Measurements from ENCODE around the gene PRKG1. TPM values are rescaled to one million over a fixed set of nuclear protein-coding genes. Genes with fewer than 3 reads are reported as not detected.
"Not testable (repeated sequence)": the region's sequence is repeated elsewhere in the genome, so short reads cannot be mapped to it uniquely, and the experiment has no call there.

The PRKG1 gene
- total and polyA plus RNA-seq, 2 donors (not counting 1 experiment from before 2014, with no cell fraction given): not detected

DNA sequence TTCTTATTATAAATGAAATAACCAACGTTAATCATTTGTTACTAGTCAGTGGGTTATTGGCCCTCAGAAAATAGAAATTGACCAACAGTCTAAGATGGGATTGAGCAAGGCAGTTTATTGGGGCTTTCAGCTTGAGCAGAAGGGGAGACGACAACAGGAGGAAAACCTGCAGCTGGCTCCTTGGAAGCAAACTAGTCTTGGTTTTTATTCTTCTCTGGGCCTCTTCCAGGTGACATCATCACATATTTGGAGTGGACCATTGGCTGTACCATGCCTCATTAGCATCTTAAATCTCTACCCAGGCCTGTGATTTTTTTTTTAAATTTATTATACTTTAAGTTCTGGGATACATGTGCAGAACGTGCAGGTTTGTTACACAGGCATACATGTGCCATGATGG lies 684.1 kb downstream of the PRKG1 start:
- no peak overlapping the region for H3K27ac ChIP-seq (ENCODE audit: low read length in 2 of 2)
- no peak overlapping the region for H2AFZ ChIP-seq (ENCODE audit: insufficient read depth, low read depth, low read length, poor library complexity, severe bottlenecking)
- Mint-ChIP-seq H3K27ac (no peak overlapping the region), H3K4me1 (no peaks in the 10 kb centered on the region), H3K27me3 (peaks cover 4% of the 10 kb centered on the region), H3K9me3 (ENCODE audit: insufficient read depth) (no peaks in the 10 kb centered on the region), H3K4me3 (no peak overlapping the region)
- no peak overlapping the region for H3K4me3 ChIP-seq (ENCODE audit: control extremely low read depth in 1 of 5, extremely low read depth in 1 of 5, insufficient read depth in 1 of 5, low read depth in 2 of 5, low read length in 4 of 5)
- no peaks in the 10 kb centered on the region for H3K27me3 ChIP-seq (replicated peaks in 1 of 4; ENCODE audit: control extremely low read depth in 1 of 4, control insufficient read depth in 3 of 4, insufficient read depth in 4 of 4, low read length in 3 of 4)
- ATAC-seq (ENCODE audit: low read depth) (no peak), DNase-seq (no peak)
- POLR2A ChIA-PET: no interaction called here
- no peaks in the 10 kb centered on the region for H3K36me3 ChIP-seq (replicated peaks in 1 of 2; ENCODE audit: control extremely low read depth in 1 of 2, control insufficient read depth in 1 of 2, extremely low read depth in 1 of 2, insufficient read depth in 2 of 2, low read length in 1 of 2)
- TF ChIP-seq, protein P1, sequence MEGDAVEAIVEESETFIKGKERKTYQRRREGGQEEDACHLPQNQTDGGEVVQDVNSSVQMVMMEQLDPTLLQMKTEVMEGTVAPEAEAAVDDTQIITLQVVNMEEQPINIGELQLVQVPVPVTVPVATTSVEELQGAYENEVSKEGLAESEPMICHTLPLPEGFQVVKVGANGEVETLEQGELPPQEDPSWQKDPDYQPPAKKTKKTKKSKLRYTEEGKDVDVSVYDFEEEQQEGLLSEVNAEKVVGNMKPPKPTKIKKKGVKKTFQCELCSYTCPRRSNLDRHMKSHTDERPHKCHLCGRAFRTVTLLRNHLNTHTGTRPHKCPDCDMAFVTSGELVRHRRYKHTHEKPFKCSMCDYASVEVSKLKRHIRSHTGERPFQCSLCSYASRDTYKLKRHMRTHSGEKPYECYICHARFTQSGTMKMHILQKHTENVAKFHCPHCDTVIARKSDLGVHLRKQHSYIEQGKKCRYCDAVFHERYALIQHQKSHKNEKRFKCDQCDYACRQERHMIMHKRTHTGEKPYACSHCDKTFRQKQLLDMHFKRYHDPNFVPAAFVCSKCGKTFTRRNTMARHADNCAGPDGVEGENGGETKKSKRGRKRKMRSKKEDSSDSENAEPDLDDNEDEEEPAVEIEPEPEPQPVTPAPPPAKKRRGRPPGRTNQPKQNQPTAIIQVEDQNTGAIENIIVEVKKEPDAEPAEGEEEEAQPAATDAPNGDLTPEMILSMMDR (IDR thresholded peaks at IDR 0.05): no peak
- no peak for TF ChIP-seq EZH2 (IDR thresholded peaks at IDR 0.05; ENCODE audit: borderline replicate concordance, insufficient read depth, low read depth, low read length, poor library complexity, severe bottlenecking)
- no peaks in the 10 kb centered on the region for H3K4me1 ChIP-seq (ENCODE audit: control insufficient read depth in 2 of 2, insufficient read depth in 2 of 2, low read length in 2 of 2)
- WGBS (ENCODE audit: insufficient coverage): 100% methylated on average over 1 of the region's 3 CpGs
- H3K79me2 ChIP-seq (ENCODE audit: control insufficient read depth, insufficient read depth, low read length): no peaks in the 10 kb centered on the region
- no peak overlapping the region for H3K4me2 ChIP-seq (replicated peaks; ENCODE audit: low read depth, low read length, poor library complexity, severe bottlenecking)
- H4K20me1 ChIP-seq (ENCODE audit: control insufficient read depth, insufficient read depth, low read length, poor library complexity, severe bottlenecking): no peaks in the 10 kb centered on the region
- intact Hi-C loops (cut with micrococcal nuclease): no loop called here
- no peak overlapping the region for H3K9ac ChIP-seq (ENCODE audit: low read length)
- peaks cover 0 to 4% (median 0%) of the 10 kb centered on the region in 3 donors for H3K9me3 ChIP-seq (ENCODE audit: control extremely low read depth in 1 of 3, control insufficient read depth in 2 of 3, insufficient read depth in 1 of 3, low read length in 2 of 3)
- CTCF ChIA-PET: no interaction called here

DNA sequence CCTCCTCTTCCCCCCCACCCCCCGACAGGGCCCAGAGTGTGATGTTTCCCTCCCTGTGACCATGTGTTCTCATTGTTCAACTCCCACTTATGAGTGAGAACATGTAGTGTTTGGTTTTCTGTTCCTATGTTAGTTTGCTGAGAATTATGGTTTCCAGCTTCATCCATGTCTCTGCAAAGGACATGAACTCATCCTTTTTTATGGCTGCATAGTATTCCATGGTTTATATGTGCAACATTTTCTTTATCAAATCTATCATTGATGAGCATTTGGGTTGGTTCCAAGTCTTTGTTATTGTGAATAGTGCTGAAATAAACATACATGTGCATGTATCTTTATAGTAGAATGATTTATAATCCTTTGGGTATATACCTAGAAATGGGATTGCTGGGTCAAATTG lies 684.6 kb downstream of the PRKG1 start:
- H3K27me3 ChIP-seq (replicated peaks in 1 of 4; ENCODE audit: control extremely low read depth in 1 of 4, control insufficient read depth in 3 of 4, insufficient read depth in 4 of 4, low read length in 3 of 4); H3K4me1 ChIP-seq (ENCODE audit: control insufficient read depth in 2 of 2, insufficient read depth in 2 of 2, low read length in 2 of 2); H3K9me3 Mint-ChIP-seq (ENCODE audit: insufficient read depth); CTCF ChIA-PET; H3K4me1 Mint-ChIP-seq; H3K27me3 Mint-ChIP-seq; H2AFZ ChIP-seq (ENCODE audit: insufficient read depth, low read depth, low read length, poor library complexity, severe bottlenecking); H3K27ac Mint-ChIP-seq; H3K79me2 ChIP-seq (ENCODE audit: control insufficient read depth, insufficient read depth, low read length); DNase-seq; ATAC-seq (ENCODE audit: low read depth); H3K9me3 ChIP-seq (ENCODE audit: control extremely low read depth in 1 of 3, control insufficient read depth in 2 of 3, insufficient read depth in 1 of 3, low read length in 2 of 3); H4K20me1 ChIP-seq (ENCODE audit: control insufficient read depth, insufficient read depth, low read length, poor library complexity, severe bottlenecking); H3K4me2 ChIP-seq (replicated peaks; ENCODE audit: low read depth, low read length, poor library complexity, severe bottlenecking); H3K4me3 ChIP-seq (ENCODE audit: control extremely low read depth in 1 of 5, extremely low read depth in 1 of 5, insufficient read depth in 1 of 5, low read depth in 2 of 5, low read length in 4 of 5); H3K27ac ChIP-seq (ENCODE audit: low read length in 2 of 2); H3K36me3 ChIP-seq (replicated peaks in 1 of 2; ENCODE audit: control extremely low read depth in 1 of 2, control insufficient read depth in 1 of 2, extremely low read depth in 1 of 2, insufficient read depth in 2 of 2, low read length in 1 of 2); intact Hi-C loops (cut with micrococcal nuclease); H3K9ac ChIP-seq (ENCODE audit: low read length); H3K4me3 Mint-ChIP-seq; POLR2A ChIA-PET: not testable (repeated sequence)
- no CpG with 5 or more reads among the region's 1 CpG for WGBS (ENCODE audit: insufficient coverage)

Measured in B cell (primary cell).